Measurements from ENCODE around the gene EDNRB.
A peak's percentile ranks its signal among the peaks of the same experiment; 100 is the strongest.

Gene EDNRB

DNA sequence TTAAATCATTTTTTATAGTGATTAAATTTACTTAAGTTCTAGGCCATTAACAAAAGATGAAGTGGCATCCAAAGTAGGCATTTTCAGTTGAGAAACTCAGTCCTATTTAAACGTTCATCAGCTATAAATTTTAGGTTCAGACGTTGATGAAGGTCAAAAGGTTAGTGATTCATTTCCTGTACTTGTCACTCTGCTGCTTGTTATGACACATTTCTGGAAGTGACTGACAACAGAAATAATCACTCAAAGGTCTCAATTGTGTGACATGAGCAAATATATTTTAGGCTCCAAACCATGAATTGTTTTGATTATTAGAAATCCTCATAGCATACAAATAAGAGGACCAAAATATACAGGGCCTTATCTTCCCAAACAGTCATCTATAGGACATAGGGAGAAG is 10.3 kb upstream of the EDNRB start:
- CTCF ChIA-PET, result no interaction called here
- H3K27ac ChIP-seq, result no peak overlapping the region
- TF ChIP-seq, protein P1, sequence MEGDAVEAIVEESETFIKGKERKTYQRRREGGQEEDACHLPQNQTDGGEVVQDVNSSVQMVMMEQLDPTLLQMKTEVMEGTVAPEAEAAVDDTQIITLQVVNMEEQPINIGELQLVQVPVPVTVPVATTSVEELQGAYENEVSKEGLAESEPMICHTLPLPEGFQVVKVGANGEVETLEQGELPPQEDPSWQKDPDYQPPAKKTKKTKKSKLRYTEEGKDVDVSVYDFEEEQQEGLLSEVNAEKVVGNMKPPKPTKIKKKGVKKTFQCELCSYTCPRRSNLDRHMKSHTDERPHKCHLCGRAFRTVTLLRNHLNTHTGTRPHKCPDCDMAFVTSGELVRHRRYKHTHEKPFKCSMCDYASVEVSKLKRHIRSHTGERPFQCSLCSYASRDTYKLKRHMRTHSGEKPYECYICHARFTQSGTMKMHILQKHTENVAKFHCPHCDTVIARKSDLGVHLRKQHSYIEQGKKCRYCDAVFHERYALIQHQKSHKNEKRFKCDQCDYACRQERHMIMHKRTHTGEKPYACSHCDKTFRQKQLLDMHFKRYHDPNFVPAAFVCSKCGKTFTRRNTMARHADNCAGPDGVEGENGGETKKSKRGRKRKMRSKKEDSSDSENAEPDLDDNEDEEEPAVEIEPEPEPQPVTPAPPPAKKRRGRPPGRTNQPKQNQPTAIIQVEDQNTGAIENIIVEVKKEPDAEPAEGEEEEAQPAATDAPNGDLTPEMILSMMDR (conservative IDR thresholded peaks at IDR 0.05; ENCODE audit: low read depth), result no peak
- peak; percentile 10 for DNase-seq (ENCODE audit: low spot score)
- POLR2A ChIA-PET (ENCODE audit: low non-redundant PET), result no interaction called here

GRCh38 chr13:77925616-77926015 is 7.0 kb upstream of the EDNRB start:
- no peak overlapping the region for H3K27ac ChIP-seq
- CTCF ChIA-PET, result no interaction called here
- TF ChIP-seq, protein P1 (conservative IDR thresholded peaks at IDR 0.05; ENCODE audit: low read depth), result no peak
- POLR2A ChIA-PET (ENCODE audit: low non-redundant PET), result no interaction called here
- no peak for DNase-seq (ENCODE audit: low spot score)

DNA sequence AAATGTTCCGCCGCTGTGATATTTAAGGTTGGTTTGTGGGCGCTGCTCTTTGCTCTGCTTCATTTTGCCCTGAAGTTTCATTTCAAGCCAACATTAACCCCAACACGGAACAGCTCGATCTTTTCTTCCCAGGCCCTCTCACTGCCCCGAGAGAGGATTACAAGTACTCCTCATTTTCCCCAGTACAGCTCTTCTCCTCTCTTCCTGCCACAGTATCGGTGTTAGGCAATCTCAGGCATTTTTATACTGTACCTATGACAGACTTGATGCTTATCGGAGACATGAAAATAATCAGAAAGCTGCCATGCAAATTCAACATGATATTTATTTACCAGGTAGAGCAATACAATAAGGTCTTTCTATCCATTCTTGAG is 1.3 kb upstream of the EDNRB start:
- CTCF ChIA-PET, result interaction anchor here (0.5 to 0.6 kb wide), 3 partner anchors 20 to 1076 kb away, joined by 3 read pairs; no protein-coding TSS in a partner anchor

DNA sequence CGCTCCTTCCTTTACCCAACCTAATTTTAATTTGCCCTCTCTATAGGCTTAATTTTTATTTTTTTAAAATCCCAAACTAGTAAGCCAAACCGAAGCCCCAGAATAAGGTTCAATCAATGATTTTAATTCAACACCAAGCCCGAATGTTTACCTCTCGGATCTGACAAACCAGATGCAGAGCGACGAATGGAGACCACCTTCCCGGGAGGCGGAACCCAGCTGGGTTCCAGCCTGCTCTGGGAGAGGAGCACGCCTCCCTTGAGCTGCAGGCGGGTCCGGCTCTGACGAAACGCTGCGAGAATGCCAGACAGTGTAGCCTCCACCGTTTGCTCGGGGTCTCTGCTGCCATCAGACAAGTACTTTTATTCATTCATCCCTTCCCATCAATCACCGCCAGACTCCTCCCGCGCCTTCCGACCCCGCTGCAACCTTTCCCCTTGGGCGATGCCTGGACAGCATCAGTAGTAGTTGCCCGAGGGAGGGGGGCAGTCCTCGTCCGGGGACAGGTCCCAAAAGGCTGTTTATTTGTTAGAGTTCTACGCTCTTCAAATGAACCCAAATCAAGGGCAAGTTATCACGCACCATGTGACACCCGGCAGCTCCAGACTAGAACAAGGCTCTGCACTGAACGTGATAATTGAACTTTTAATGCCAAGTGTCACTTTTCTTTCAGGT is 752 bp upstream of the EDNRB start:
- ChIA-PET CTCF (interaction anchor here (0.5 to 0.6 kb wide), 2 partner anchors 638 to 1076 kb away, joined by 3 read pairs; no protein-coding TSS in a partner anchor), POLR2A (ENCODE audit: low non-redundant PET) (no interaction called here)
- TF ChIP-seq, protein P1 (conservative IDR thresholded peaks at IDR 0.05; ENCODE audit: low read depth), result no peak
- H3K27ac ChIP-seq, result no peak overlapping the region
- DNase-seq (ENCODE audit: low spot score), result no peak

More for the DNA sequence above, 1.3 kb upstream of the EDNRB start:
- POLR2A ChIA-PET (ENCODE audit: low non-redundant PET), result no interaction called here
- TF ChIP-seq, protein P1 (conservative IDR thresholded peaks at IDR 0.05; ENCODE audit: low read depth), result no peak
- no peak for DNase-seq (ENCODE audit: low spot score)
- H3K27ac ChIP-seq, result no peak overlapping the region

DNA sequence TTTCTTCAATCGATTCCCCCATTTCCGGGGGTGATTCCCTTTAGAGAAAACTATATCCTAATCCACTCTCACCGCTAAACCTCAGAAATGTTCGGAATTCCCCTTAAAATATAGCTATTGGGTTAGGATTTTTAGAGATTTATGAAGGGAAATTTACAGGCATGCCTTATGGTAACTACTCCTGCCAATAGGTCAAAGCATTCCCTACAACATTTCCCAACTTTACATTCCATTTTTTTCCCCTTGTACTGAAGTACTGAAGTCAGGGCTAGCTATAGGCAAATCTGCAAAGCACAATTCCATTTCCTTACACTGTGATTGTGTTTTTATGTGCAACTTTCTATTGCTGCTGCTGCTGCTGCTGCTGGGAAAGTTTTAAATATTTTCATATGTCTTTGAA is 2.1 kb downstream of the EDNRB start:
- POLR2A ChIA-PET (ENCODE audit: low non-redundant PET), result no interaction called here
- no peak overlapping the region for H3K27ac ChIP-seq
- DNase-seq (ENCODE audit: low spot score), result no peak
- TF ChIP-seq, protein P1 (conservative IDR thresholded peaks at IDR 0.05; ENCODE audit: low read depth), result no peak
- CTCF ChIA-PET, result no interaction called here

GRCh38 chr13:77915686-77916085 is 2.9 kb downstream of the EDNRB start:
- no peak overlapping the region for H3K27ac ChIP-seq
- ChIA-PET CTCF (no interaction called here), POLR2A (ENCODE audit: low non-redundant PET) (no interaction called here)
- DNase-seq (ENCODE audit: low spot score), result no peak
- TF ChIP-seq, protein P1 (conservative IDR thresholded peaks at IDR 0.05; ENCODE audit: low read depth), result no peak

All from RWPE1 (cell line).